Measurements from ENCODE around the gene FBXL15.

DNA sequence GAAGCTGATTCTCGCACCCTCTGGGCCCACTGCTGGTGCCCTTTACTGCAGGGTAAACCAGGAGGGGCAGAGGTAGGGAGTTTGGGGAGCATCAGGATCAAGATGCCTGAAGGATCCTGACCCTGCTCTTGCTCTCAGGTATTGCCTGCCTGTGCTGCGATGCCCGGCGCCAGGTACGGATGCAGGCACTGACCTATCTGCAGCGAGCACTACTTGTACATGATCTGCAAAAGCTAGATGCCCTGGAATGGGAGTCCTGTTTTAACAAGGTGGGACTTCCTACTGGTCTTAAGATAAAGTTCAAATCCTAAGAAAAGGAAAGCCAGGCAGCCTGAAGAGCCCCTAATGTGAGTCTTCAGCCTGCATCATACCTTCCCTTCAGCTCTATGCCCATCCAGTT is 41.3 kb upstream of the FBXL15 start:
- TF ChIP-seq, protein P1, sequence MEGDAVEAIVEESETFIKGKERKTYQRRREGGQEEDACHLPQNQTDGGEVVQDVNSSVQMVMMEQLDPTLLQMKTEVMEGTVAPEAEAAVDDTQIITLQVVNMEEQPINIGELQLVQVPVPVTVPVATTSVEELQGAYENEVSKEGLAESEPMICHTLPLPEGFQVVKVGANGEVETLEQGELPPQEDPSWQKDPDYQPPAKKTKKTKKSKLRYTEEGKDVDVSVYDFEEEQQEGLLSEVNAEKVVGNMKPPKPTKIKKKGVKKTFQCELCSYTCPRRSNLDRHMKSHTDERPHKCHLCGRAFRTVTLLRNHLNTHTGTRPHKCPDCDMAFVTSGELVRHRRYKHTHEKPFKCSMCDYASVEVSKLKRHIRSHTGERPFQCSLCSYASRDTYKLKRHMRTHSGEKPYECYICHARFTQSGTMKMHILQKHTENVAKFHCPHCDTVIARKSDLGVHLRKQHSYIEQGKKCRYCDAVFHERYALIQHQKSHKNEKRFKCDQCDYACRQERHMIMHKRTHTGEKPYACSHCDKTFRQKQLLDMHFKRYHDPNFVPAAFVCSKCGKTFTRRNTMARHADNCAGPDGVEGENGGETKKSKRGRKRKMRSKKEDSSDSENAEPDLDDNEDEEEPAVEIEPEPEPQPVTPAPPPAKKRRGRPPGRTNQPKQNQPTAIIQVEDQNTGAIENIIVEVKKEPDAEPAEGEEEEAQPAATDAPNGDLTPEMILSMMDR (IDR thresholded peaks at IDR 0.05) = no peak
- no peak for TF ChIP-seq POLR2A (IDR thresholded peaks at IDR 0.05)

Measured in heart left ventricle (tissue), 13 donors.